Activated naive CD8-positive, alpha-beta T cell (primary cell): Measurements from ENCODE around the gene ZMPSTE24.

Source experiments
- H3K27ac Mint-ChIP-seq: one replicate; pipeline ENCODE4 v1.8.0; 2021; ENCODE audit warnings: mixed read lengths
- H3K27me3 Mint-ChIP-seq: one replicate; pipeline ENCODE4 v1.8.0; 2021; ENCODE audit warnings: mixed read lengths
- H3K36me3 Mint-ChIP-seq: one replicate; pipeline ENCODE4 v1.8.0; 2021; ENCODE audit warnings: mixed read lengths
- H3K4me1 Mint-ChIP-seq: one replicate; pipeline ENCODE4 v1.8.0; 2021; ENCODE audit warnings: low read depth, mixed read lengths
- H3K4me3 Mint-ChIP-seq: one replicate; pipeline ENCODE4 v1.8.0; 2021; ENCODE audit warnings: mild to moderate bottlenecking, mixed read lengths
- H3K9me3 Mint-ChIP-seq: one replicate; pipeline ENCODE4 v1.8.0; 2021; ENCODE audit warnings: low read depth, mixed read lengths

ZMPSTE24 gene

DNA sequence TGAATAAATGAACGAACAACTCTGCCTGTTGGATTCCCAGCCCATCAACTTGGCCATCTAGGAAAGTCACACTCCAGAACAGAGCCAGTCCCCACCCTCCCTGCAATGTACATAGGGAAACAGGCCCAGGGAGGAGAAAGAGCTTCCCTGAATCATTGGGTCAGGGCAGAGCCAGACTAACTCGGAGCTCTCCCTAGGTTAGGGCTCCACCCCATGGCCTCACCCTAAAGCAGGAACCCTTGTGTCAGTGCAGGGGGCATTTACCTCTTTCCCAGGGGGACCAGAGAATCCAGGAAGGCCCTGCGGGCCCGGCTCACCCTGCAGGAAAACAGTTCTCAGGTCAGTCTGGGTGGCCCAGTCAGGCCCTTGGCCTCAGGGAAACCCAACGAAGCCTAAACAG lies 47.4 kb downstream of the ZMPSTE24 start:
- Mint-ChIP-seq H3K27ac (no peak overlapping the region), H3K4me1 (no peaks in the 10 kb centered on the region), H3K36me3 (no peaks in the 10 kb centered on the region), H3K4me3 (no peak overlapping the region), H3K27me3 (no peaks in the 10 kb centered on the region), H3K9me3 (no peaks in the 10 kb centered on the region)

DNA sequence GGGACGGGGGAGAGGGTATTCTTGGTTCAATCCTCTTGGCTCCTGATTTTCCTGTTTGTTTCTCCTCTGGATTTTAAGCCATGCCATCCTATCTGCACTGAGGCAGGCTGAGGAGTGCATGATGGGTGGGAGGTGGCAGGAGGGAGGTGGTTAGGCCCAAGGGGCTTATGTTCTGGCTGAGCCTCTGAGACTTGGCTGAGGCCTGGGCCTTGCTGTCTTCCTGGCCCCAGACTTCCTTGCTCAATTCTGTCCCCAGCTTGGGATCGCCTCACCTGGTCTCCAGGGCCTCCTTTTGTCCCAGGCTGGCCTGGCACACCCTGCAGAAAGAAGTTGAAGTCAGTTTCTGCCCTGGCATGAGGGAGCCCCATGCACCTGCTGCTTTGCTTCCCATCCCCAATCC lies 47.8 kb downstream of the ZMPSTE24 start:
- Mint-ChIP-seq H3K4me3 (no peak overlapping the region), H3K4me1 (no peaks in the 10 kb centered on the region), H3K36me3 (no peaks in the 10 kb centered on the region), H3K27me3 (no peaks in the 10 kb centered on the region), H3K27ac (no peak overlapping the region), H3K9me3 (no peaks in the 10 kb centered on the region)

DNA sequence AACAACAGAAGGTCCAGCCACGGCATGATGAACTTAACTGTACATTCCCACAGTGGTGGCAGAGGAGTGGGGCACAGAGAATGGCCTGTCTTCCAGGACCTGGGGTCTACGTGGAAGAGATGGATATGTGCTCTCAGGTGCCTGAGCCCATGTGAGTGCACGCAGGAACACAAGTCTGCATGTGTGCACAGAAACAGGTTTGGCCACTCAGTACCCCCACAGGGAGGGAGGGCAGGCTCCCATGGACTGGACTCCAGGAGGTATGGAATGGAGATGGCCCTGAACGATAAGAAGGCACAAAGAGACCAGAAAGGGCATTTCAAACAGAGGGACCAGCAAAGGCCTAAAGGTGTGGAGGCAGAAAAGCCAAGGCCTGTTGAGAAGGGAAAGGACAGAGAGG lies 48.3 kb downstream of the ZMPSTE24 start:
- Mint-ChIP-seq H3K27ac (no peak overlapping the region), H3K27me3 (no peaks in the 10 kb centered on the region), H3K36me3 (no peaks in the 10 kb centered on the region), H3K4me1 (no peaks in the 10 kb centered on the region), H3K4me3 (no peak overlapping the region), H3K9me3 (no peaks in the 10 kb centered on the region)

DNA sequence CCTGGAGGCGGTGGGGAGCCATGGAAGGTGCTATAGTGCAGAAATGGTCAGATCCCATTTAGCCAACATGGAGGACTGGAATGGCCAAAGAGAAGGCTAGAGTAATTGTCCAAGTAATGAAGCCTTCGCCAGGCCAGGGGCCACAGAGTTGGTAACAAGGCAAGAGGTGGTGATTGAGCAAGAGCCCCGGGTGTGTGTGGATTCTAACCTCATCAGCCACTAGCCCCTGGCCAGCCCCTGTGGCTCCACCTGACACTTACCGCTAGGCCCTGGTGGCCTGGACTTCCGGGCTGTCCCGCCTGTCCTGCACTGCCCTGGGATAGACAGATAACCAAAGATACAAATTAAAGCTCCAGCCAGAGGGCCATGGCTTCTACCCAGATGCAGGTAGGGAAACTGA lies 49.1 kb downstream of the ZMPSTE24 start:
- Mint-ChIP-seq H3K9me3 (no peaks in the 10 kb centered on the region), H3K27me3 (no peaks in the 10 kb centered on the region), H3K36me3 (no peaks in the 10 kb centered on the region)

DNA sequence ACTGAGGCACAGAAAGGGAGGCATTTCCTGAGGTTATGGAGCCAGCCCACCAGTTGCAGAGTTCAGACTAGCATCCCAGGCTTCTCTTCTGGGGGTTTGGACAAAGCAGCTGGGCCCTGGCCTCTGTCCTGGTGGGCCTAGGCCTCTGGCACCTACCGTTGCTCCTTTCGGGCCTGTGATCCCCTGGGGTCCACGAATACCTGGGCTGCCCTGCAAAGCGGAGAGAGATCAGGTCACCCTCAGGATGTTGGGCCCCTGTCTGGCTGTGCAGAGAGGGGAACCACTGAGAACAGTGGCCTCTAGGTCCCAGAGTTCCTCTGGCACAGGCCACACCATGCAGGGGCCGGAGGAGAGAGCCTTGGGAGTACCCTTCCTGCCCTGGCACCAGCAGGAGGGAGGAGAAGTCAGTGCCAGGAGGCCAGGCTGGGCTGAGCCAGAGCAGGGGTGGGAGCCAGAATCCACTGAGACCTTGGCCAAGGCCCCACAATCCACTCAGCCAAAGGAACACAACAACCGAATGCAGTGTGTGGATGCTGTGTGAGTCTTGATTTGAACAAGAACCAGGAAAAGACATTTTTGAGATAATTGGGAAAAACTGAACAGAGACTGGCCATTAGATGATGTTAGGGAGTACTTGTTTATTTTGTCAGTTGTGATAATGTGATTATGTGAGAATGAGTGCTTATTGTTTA lies 50.1 kb downstream of the ZMPSTE24 start:
- H3K4me1 Mint-ChIP-seq: peaks cover 4% of the 10 kb centered on the region
- H3K27ac Mint-ChIP-seq: no peak overlapping the region
- no peaks in the 10 kb centered on the region for H3K36me3 Mint-ChIP-seq
- H3K4me3 Mint-ChIP-seq: no peak overlapping the region
- no peaks in the 10 kb centered on the region for H3K27me3 Mint-ChIP-seq
- H3K9me3 Mint-ChIP-seq: no peaks in the 10 kb centered on the region

More for the DNA sequence above, 49.1 kb downstream of the ZMPSTE24 start:
- no peak overlapping the region for H3K27ac Mint-ChIP-seq
- no peak overlapping the region for H3K4me3 Mint-ChIP-seq
- no peaks in the 10 kb centered on the region for H3K4me1 Mint-ChIP-seq

DNA sequence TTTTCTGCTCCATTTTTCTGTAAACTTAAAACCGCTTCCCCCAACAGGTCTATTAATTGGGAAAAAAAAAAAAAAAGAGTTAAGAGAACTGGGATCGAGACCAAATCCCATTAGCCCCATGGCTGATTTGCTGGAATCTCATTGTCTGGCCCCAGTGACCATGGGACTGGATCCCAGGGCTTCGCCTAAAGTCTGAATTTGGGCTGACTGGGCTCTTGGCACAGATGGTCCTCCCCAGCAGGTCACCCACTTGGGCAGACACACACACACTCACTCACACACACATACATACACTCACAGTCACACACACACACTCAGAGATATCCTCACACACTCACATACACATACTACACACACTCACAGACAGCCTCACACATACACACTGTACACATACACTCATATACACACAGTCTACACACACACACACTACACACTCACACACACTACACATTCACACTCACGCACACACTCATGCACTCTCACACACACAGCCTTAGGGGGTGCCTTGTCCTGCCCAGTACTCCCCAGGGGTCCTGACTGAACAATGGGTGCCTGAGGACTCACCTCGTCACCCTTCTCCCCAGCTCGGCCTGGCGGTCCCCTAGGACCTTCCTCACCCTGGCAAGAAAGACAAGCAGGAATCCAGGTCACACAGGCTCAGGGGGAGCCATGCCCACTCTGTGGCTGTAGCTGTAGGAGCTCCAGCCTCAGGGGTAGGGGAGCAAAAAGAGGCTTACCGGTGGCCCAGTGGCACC lies 51.5 kb downstream of the ZMPSTE24 start:
- Mint-ChIP-seq H3K27ac (no peak overlapping the region), H3K9me3 (no peaks in the 10 kb centered on the region), H3K4me1 (peaks cover 8% of the 10 kb centered on the region), H3K36me3 (no peaks in the 10 kb centered on the region), H3K27me3 (no peaks in the 10 kb centered on the region), H3K4me3 (no peak overlapping the region)

DNA sequence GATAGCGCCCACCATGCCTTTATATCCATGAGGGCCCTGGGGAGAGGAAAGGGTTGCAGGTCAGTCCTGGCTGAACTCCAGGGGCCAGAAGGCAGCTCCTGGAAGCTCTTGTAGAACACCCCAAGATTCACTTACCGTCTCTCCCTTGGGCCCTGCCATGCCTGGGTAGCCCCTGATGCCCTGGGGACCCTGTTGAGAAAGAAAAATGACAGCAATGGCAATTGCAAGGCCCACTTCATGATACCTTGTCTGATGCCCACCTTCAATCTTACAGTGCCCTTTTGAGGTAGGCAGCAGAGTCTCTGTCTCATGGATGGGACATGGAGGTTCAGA lies 52.1 kb downstream of the ZMPSTE24 start:
- no peak overlapping the region for H3K4me3 Mint-ChIP-seq
- H3K9me3 Mint-ChIP-seq: no peaks in the 10 kb centered on the region
- no peaks in the 10 kb centered on the region for H3K27me3 Mint-ChIP-seq
- no peak overlapping the region for H3K27ac Mint-ChIP-seq
- H3K36me3 Mint-ChIP-seq: no peaks in the 10 kb centered on the region
- peaks cover 11% of the 10 kb centered on the region for H3K4me1 Mint-ChIP-seq

DNA sequence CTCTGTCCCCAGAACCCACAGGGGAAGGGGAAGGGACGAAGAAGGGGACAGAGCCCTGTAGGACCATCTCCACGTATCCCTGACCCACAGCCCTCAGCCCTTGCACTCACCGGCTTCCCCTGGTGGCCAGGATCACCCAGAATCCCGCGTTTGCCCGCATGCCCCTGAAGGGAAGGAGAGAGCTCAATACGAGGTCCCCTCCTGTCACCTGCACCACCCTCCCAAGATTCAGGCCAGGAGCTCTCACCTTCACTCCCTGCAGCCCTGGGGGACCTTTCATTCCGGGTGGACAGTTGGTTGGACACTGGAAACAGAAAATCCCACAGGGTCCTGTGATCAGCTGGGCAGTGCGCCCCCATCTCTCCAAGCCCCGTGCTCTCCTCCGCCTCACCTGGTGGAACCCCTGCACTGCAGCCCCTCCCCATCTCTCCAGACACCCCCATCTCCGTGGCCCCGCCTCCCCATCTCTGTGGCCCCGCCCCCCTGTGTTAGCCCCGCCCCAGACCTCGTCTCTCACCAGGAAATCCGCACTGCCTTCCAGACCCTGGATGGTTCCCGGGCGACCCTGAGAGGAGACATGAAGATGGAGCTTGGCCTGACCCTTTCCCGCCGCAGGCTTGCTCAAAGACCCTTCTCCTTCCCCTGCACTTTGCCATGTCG lies 53.1 kb downstream of the ZMPSTE24 start:
- Mint-ChIP-seq H3K36me3 (no peaks in the 10 kb centered on the region), H3K27ac (no peak overlapping the region)

DNA sequence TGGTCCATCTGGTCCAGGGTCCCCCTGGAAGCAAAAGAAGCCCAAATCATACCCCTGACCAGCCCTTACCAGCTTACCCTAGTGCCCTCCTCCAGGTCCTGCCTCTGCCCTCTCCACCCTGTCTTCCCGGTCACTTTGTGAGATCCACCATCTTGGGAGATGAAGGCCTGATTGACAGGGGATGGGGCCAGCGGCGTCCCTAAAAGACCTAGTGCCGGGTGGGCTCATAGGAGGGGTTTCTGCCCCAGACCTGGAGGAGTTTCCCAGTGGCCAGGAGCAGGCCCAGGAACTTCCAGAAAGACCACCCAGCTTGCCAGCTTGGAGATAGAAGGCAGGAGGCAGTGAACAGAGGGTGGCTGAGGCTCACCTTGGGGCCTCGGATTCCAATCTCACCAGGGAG lies 53.7 kb downstream of the ZMPSTE24 start:
- Mint-ChIP-seq H3K9me3 (no peaks in the 10 kb centered on the region), H3K4me1 (peaks cover 15% of the 10 kb centered on the region), H3K4me3 (no peak overlapping the region), H3K27ac (no peak overlapping the region), H3K36me3 (no peaks in the 10 kb centered on the region), H3K27me3 (no peaks in the 10 kb centered on the region)

More for the DNA sequence above, 53.1 kb downstream of the ZMPSTE24 start:
- Mint-ChIP-seq H3K4me3 (no peak overlapping the region), H3K27me3 (no peaks in the 10 kb centered on the region), H3K4me1 (peaks cover 15% of the 10 kb centered on the region), H3K9me3 (no peaks in the 10 kb centered on the region)

DNA sequence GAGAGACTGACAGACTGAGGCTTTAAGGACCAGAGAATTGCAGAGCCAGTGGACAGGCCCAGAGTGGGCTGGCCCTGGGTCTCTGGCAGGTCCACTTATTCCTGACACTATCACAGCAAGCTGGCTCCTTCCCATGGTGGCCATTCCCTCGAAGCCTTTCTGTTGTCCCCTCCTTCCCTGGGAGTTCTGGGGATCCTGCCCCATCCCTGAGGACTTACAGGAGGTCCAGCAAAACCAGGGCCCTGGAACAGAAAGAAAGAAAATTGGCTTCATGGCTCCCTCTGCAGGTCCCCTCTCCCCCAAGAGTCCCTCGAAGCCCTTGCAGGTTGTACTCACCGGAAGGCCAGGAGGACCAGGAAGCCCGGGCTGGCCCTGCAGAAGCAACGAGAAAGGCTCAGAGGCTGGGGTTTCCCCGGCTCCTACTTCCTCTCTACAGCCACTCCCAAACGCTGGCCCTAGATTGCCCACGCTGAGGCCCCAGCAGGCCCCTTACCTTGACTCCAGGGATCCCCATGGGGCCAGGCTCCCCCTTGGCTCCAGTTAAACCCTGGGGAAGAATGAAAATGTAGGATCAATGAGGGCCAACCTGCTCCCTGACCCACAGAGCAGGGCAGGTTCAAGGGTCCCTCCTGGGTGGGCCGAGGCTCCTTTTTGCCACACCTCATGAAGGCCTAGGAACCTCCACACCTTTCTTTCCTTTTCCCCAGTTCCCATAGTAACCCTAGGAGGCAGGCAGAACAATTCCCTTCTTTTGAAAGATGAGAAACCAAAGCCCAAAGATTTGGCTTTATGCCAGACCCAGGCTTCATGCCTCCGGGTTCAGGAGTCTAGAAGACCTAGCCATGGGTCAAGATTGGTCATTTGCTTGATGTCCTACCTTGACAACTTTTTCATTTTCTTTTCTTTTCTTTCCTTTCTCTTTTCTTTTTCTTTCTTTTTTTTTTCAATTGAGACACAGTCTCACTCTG lies 54.5 kb downstream of the ZMPSTE24 start:
- no peaks in the 10 kb centered on the region for H3K9me3 Mint-ChIP-seq
- no peak overlapping the region for H3K4me3 Mint-ChIP-seq
- peaks cover 1% of the 10 kb centered on the region for H3K27me3 Mint-ChIP-seq
- H3K36me3 Mint-ChIP-seq: no peaks in the 10 kb centered on the region
- peaks cover 16% of the 10 kb centered on the region for H3K4me1 Mint-ChIP-seq
- no peak overlapping the region for H3K27ac Mint-ChIP-seq

DNA sequence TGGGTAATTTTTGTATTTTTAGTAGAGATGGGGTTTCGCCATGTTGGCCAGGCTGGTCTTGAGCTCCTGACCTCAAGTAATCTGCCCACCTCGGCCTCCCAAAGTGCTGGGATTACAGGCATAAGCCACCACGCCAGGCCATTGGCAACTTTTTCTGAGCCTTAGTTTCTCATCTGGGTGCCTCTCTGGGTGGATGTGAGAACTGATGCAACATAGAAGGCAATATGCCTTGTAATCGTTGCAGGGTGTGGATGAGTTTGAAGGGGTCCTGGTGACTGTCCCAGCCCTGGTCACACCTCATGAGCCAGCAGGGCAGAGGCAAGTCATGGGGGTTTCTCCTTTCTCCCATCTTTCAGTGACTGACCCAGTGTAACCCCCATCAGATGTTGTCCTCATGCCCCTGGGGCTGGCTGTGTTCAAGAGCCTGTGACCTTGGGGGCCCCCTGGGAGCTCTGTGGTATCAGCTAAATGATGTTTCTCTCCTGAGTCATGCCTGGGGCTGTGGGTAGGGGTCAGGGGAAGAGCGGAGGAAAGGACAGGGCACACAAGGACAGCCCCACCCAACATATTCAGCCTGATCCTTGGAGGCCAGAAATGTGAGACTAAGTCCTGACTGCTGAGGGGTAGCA lies 55.4 kb downstream of the ZMPSTE24 start:
- no peak overlapping the region for H3K27ac Mint-ChIP-seq
- H3K9me3 Mint-ChIP-seq: no peaks in the 10 kb centered on the region
- H3K36me3 Mint-ChIP-seq: no peaks in the 10 kb centered on the region
- H3K4me1 Mint-ChIP-seq: peaks cover 21% of the 10 kb centered on the region
- H3K27me3 Mint-ChIP-seq: peaks cover 5% of the 10 kb centered on the region
- H3K4me3 Mint-ChIP-seq: no peak overlapping the region

DNA sequence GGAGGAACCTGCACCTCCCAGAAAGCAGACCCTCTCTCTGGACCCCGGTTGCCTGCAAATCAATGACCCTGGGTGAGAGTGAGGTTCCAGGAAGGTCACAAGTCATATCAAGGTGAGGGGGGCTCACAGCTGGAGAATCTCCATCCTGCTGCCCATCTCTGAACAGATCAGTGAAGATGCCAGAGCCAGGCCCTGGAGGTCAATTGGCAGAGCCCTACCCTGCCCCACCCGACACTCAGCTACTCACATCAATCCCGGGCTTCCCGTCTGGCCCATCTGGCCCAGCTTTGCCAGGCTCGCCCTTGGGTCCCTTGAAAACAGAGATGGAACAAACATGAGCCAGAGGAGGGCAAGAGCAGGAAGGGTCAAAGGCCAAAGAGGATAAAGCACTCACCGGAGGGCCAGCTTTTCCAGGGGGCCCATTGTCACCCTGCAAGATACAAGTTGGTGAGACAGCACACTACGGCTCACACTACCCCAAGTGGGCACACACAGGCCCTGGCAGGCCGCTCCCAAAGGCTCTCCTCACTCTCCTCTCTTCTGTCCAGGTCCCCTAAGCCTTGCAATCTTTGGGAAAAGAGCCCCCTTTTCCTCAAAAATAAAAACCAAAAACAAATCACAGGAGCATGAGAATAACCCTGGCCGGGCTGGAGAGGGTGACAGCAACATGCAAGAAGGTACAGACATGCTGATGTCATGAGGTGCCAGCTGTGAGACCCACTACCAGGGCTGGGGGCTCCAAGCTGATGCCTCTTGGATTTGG lies 56.1 kb downstream of the ZMPSTE24 start:
- Mint-ChIP-seq H3K27me3 (peaks cover 5% of the 10 kb centered on the region), H3K4me3 (peak overlapping the region; percentile 46), H3K4me1 (peaks cover 28% of the 10 kb centered on the region), H3K9me3 (no peaks in the 10 kb centered on the region), H3K36me3 (no peaks in the 10 kb centered on the region), H3K27ac (no peak overlapping the region)

DNA sequence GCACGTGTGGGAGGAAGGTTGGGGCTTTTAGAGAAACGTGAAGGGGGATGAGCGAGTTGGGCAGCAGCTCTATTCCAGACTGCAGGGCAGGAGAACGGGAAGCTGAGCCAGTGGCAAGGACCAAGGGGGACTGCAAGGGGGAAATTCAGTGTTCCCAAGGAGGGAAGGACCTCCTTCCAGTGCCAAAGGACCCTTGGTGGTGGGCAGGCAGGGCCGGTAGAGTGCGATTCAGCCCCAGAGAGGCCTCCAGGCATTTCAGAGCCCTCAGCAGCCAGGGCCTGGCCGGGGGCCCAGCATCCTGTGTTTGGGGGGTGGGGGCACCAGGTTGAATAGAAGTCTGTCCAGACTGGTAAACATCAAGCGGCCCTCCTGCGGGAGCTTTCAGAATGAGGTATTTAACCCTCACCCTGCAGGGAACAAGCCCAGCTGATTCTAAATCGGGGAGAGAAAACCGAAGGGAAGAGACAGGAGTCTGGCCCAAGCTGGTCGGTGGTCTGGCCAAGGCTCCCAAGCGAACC lies 56.7 kb downstream of the ZMPSTE24 start:
- Mint-ChIP-seq H3K27ac (no peak overlapping the region), H3K9me3 (no peaks in the 10 kb centered on the region), H3K27me3 (peaks cover 5% of the 10 kb centered on the region), H3K36me3 (no peaks in the 10 kb centered on the region), H3K4me3 (peak overlapping the region; percentile 86), H3K4me1 (peaks cover 30% of the 10 kb centered on the region)
